Fibroblast of the conjunctiva (primary cell): ENCODE data around the gene ARHGAP22.

Source experiments
- DNase-seq: peaks from one replicate; pipeline ENCODE4 v3.0.0-alpha.2; 2010; ENCODE audit warnings: low read depth

The ARHGAP22 gene

GRCh38 chr10:48511875-48512231 lies 93.0 kb downstream of the ARHGAP22 start:
- no peak for DNase-seq

DNA sequence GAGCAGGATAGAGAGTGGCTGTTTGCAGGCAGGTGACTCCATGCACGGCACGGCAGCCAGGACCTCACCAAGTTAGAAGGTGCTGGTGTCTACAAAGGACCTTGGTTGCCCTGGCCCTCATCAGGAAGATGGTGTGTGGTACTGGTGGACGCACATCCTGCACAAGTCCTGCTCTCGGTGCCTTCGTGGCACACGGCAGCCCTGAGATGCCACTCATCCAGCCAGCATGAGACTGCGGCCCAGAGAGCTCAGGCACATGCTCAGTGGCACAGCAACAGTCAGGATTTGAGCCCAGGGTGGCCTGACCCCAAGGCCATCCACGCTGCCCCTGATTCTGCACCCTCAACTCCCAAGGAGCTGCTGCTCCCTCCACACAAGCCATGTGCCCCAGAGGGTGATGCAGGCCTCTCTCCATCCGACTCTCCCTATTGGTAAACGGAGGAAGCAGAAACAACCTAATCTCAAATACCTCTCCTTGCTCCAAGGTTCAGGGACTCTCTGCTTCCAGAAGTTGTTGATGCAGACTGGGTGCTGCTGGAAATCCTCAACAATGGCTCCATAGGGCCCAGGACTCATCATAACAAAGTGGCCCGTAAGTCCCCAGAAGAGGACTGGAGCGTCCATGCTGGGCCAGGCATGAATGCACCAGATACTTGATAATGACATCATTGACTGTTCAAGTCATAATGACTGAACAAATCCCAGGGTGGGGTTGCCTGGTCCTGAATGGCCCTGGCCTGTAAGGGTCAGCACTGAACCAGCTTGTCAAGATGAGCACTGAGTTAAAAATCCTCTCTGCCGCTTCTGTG lies 93.6 kb downstream of the ARHGAP22 start:
- no peak for DNase-seq

- DNase-seq: no peak
Measured at GRCh38 chr10:48509974-48510692, 94.7 kb downstream of the ARHGAP22 start.

DNA sequence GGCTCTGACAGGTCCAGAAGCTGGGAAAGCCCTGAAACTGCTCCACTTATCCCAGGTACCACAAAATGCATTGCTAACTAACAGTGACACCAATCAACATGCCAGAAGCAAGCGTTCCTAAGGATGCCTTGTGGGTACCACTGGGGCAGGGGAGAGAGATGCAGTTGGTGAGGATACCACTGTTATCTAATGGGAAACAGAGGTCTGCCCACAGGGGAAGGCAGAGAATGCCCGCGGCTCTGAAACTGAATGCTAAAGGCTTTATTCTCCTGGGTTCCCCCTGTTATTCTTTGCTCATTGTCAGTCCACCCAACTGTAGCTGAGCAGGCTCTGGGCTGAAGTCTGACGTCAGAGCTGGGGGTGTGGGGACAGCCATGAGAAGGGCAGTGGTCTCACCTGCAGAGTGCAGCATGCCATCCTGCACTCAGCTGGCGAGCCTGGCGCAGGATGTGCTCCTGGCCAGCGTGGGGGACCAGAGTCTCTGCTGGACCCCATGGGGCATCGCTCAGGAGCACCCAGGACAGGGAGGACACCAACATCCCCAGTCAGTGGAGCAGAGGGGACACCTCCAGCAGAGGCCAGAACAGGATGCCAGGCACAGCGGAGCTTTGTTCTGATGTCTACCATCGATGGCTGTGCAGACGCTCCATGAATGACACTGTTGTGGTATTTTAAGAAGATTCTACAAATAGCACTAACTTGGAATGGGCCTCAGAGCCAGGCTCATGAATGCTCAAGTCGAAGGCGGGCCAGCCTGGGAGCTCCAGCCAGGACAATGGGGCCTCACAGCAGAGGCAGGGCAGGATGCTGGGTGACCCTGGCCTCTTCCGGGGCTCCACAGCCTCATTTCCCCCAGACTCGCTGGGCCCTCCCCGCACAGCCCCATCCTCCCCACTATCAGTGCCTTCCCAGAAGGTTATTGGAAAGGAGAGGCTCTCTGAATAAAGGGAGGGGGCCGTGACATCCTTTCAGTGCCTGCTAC lies 95.8 kb downstream of the ARHGAP22 start:
- no peak for DNase-seq

GRCh38 chr10:48507933-48508790 lies 96.7 kb downstream of the ARHGAP22 start:
- DNase-seq: no peak

DNA sequence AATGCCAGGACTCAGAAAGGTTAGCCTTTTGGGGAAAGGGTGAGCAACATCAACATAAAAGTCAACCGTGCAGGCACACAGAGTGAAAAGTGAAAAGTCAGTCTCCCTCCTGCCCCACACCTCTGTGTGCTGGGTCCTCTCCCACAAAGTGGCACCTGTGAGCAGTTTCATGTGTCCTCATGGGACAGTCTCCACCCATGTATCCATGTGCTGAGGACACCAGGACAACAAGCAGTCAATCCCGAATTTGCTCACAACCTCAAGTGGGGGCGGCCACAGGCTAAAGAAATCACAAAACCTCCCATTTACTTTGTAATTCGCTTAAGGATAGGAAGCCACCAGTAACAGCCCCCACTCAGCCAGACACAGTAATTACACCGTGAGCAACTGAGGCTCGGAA lies 97.4 kb downstream of the ARHGAP22 start:
- no peak for DNase-seq

DNA sequence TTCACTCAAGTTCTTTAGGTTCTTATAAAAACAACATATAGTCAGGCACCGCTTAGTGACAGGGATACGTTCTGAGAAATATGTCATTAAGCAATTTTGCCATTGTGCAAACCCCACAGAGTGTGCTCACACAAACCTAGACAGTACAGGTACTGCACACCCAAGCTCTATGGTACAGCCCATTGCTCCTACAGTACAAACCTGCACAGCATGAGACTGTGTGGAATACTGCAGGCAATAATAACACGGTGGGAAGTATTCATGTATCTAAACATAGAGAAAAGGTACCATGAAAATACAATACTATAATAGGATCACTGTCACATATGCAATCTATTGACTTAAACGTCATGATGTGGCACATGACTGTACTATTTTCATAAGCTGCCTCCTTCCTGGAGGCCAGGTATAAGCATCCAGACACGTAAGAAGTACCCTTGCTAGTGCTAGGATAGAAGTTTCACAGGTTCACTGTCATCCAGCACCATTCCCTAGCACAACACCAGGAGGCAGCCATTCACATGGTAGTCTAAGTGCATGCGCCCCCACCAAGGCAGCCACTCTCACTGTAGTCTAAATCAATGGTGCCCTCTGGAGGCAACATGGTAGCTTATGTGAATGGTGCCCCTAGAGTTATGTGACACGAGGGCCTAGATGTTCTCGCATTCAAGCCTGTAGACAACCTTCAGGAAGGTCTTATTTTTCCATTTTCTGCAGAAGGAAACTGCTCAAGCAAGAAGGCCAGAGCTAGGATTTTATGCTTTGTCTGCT lies 98.5 kb downstream of the ARHGAP22 start:
- peak; percentile 14 for DNase-seq

GRCh38 chr10:48505394-48506112 lies 99.3 kb downstream of the ARHGAP22 start:
- DNase-seq: no peak

GRCh38 chr10:48504141-48504885 lies 100.6 kb downstream of the ARHGAP22 start:
- no peak for DNase-seq

GRCh38 chr10:48503293-48503911 lies 101.5 kb downstream of the ARHGAP22 start:
- DNase-seq: no peak

GRCh38 chr10:48502791-48503190 lies 102.1 kb downstream of the ARHGAP22 start:
- DNase-seq: no peak

DNA sequence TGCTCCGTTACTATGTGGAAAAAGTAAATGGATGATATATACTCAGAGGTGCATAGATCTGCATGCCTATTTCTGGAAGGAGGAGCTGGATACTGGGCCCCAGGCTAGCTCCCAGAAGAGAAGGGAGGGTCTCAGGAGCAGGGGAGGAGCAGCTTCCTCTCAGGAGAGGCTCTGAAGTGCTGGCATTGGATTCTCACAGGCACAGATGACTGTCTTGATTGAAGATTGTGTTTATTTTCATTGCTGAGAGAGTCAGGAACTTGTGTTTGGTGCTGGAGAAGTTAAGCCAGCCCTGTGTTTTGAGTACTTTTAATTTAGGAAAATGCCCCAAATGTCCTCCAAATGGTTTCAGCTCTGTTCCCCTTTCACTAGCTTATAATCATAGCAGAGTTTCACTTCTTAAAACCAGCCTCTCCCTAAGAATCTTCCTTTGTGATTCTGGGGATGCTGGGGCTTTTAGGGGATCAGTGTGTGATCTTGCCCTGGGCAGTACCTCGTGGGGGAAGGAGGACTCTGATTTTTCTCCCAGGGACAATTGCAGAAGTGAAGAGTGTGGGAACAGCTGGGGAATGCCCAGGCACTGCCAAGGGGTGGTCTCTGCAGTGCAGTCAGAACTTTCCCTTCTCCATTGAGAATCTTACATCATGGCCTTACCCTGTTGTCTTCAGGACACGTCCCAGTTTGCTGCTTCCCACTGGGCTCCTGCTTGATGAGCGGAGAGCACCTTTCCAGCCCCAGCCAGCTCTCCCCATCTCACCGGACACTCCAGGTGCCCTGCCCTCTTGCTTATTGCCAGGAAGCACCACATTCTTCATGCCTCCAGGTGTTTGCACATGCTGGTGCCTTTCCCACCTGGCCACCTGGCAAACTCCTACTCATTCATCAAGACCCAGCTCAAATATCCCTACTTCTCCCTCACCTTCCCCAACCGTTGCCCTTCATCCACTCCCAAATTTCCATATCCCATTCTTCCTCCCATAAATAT lies 102.8 kb downstream of the ARHGAP22 start:
- DNase-seq: no peak

GRCh38 chr10:48501226-48501625 lies 103.6 kb downstream of the ARHGAP22 start:
- no peak for DNase-seq

DNA sequence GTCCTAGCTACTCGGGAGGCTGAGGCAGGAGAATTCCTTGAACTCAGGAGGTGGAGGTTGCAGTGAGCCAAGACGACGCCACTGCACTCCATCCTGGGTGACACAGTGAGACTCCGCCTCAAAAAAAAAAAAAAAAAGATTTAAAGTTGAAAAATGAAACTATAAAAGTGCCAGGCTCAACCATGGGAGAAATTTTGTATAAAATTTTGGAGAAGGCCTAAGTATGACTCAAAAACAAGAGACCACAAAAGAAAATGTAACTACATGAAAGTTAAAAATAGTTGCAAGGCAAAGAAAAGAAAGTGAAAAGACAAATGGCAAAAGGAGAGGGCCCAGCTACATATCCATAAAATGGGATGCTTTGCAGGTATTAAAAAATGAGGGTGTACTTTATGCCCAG lies 104.1 kb downstream of the ARHGAP22 start:
- no peak for DNase-seq

DNA sequence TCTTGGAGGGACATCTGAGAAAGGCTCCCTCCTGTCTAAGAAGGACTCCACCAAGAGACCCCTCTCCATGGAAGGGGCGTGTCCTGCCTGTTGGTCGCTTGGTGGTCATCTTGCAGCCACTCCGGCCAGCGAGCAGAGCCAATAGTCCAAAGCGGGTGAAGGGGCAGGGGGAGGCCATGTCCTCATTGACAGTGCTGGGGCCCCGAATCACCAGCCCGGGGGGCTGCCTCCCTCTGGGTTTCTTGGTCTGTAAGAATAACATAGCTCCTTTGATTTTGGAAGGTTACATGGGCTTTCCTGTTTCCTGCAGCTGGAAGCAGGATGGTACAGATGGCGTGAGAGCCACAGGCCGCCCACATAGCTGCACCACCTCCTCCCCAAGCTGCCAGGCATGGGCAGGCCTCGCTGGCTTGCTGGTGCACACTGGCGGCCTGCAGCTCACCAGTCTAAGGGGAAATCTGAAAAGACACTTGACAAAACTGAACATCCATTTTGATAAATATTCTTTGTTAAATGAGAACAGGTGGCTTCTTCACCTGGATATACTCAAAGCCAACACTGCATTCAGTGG lies 105.8 kb downstream of the ARHGAP22 start:
- no peak for DNase-seq

DNA sequence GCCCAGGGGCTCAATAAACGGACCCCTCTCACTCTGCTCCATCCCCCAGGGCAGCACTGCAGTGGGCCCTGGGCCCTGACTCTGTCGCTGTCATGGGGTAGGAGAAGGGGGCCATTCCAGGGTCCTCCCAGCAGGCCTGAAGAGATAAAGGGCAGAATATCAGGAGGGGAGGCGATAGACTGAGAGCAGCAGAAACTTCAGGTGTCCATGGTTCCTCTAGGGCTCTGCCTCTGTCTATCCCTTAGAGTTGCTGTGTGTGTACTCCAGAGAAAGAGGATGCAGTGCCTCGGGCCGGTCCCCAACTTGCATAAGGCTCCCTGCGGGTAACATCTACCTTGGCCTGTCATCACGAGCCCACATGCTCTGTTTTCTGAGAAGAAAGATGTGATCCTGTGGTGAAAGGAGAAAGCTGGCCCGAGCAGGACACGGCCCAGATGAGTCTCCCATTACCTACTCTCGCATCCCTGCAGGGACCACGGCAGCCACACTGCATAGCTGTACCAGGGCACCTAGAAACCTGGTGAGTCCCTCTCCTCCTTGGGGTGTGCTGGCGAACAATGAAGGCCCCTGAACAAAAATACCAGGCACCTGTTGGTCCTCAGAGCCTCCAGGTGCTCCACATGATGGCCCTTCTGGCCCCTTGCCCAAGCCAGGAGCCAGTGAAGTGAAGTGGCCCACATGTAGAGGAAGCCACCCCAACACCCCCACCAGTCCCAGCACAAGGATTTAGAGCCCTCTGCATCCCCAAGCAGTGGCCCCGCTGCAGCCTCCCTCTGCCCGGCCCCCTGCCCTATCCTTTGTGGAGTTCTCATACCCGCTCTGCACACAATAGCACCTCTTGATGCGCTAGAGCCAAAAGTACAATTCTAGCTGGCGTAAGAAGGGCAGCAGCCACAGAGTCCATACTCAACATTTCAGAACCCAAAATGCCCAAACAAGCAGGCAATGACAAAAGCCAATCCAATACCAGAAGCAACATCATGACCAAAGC lies 106.8 kb downstream of the ARHGAP22 start:
- no peak for DNase-seq
